HCT116 (cell line): ENCODE measurements around the gene MAU2.

ENCODE experiments used
- EZH2phosphoT487 ChIP-seq: fragments of 200-600 bp; IDR thresholded peaks from 2 replicates; pipeline ENCODE4 v1.6.1; 2018; ENCODE audit warnings: antibody characterized with exemption, borderline replicate concordance
- JUND ChIP-seq: IDR thresholded peaks from 2 replicates; pipeline ENCODE4 v1.6.1; 2012
- MAX ChIP-seq: IDR thresholded peaks from 2 replicates; pipeline ENCODE4 v1.6.1; 2012
- POLR2A ChIP-seq: IDR thresholded peaks from 2 replicates; pipeline ENCODE4 v1.7.0; 2011; ENCODE audit warnings: borderline replicate concordance; ENCODE audit not compliant: insufficient read depth, insufficient read length; ENCODE audit errors: extremely low read depth
- POLR2AphosphoS5 ChIP-seq: IDR thresholded peaks from 2 replicates; pipeline ENCODE4 v1.6.1; 2011; ENCODE audit warnings: mild to moderate bottlenecking, low read depth, low read length, moderate library complexity
- RAD21 ChIP-seq: IDR thresholded peaks from 2 replicates; pipeline ENCODE4 v1.6.1; 2012; ENCODE audit warnings: low read depth, mild to moderate bottlenecking
- REST ChIP-seq: IDR thresholded peaks from 2 replicates; pipeline ENCODE4 v1.6.1; 2012; ENCODE audit warnings: low read depth
- YY1 ChIP-seq: IDR thresholded peaks from 2 replicates; pipeline ENCODE4 v1.6.1; 2011; ENCODE audit warnings: low read length, low read depth, moderate library complexity, mild to moderate bottlenecking; ENCODE audit not compliant: insufficient replicate concordance; ENCODE audit errors: extremely low read depth
- TF ChIP-seq, protein P1 (sequence below), 3 experiments: fragments of 200-600 bp in 1 of 3; sonication (generic) in 1 of 3; IDR thresholded peaks in 2 of 3; conservative IDR thresholded peaks in 1 of 3; 2 replicates each; pipeline ENCODE4 v1.5.1; 2012 to 2017; ENCODE audit warnings: low read depth in 2 of 3, low read length in 2 of 3, antibody characterized with exemption in 1 of 3, borderline replicate concordance in 1 of 3, control low read depth in 1 of 3, mild to moderate bottlenecking in 1 of 3, mixed read lengths in 1 of 3, mixed run types in 1 of 3, moderate library complexity in 1 of 3; ENCODE audit not compliant: insufficient read depth in 1 of 3

GRCh38 chr19:19338082-19338481 is 17.5 kb downstream of the MAU2 start:
- TF ChIP-seq, protein P1, sequence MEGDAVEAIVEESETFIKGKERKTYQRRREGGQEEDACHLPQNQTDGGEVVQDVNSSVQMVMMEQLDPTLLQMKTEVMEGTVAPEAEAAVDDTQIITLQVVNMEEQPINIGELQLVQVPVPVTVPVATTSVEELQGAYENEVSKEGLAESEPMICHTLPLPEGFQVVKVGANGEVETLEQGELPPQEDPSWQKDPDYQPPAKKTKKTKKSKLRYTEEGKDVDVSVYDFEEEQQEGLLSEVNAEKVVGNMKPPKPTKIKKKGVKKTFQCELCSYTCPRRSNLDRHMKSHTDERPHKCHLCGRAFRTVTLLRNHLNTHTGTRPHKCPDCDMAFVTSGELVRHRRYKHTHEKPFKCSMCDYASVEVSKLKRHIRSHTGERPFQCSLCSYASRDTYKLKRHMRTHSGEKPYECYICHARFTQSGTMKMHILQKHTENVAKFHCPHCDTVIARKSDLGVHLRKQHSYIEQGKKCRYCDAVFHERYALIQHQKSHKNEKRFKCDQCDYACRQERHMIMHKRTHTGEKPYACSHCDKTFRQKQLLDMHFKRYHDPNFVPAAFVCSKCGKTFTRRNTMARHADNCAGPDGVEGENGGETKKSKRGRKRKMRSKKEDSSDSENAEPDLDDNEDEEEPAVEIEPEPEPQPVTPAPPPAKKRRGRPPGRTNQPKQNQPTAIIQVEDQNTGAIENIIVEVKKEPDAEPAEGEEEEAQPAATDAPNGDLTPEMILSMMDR (IDR thresholded peaks at IDR 0.05 in 2 of 3, conservative IDR thresholded peaks at IDR 0.05 in 1 of 3; ENCODE audit: borderline replicate concordance in 1 of 3, insufficient read depth in 1 of 3, low read depth in 2 of 3, low read length in 2 of 3): no peak
- TF ChIP-seq MAX: no peak
- TF ChIP-seq POLR2AphosphoS5: no peak
- no peak for TF ChIP-seq POLR2A
- TF ChIP-seq EZH2phosphoT487: no peak
- TF ChIP-seq YY1: no peak
- no peak for TF ChIP-seq JUND
- no peak for TF ChIP-seq REST
- TF ChIP-seq RAD21: no peak
